AG09319 (cell line): Measurements from ENCODE around the gene OR1N1.

ENCODE experiments used
- DNase-seq: peaks from one replicate; pipeline ENCODE4 v3.0.0-alpha.2; 2010; ENCODE audit warnings: low read depth; ENCODE audit errors: extremely low read depth
- CTCF ChIP-seq: IDR thresholded peaks from 2 replicates; pipeline ENCODE4 v1.5.1; 2011; ENCODE audit warnings: low read depth, mild to moderate bottlenecking, inconsistent platforms, low read length, moderate library complexity

The OR1N1 gene

GRCh38 chr9:122527193-122527592, at the start of gene OR1N1:
OR1N1 (minus strand) TSS chr9:122527293; CDS start chr9:122527293, 0 bp downstream.
- no peak for TF ChIP-seq CTCF
- DNase-seq, result no peak

DNA sequence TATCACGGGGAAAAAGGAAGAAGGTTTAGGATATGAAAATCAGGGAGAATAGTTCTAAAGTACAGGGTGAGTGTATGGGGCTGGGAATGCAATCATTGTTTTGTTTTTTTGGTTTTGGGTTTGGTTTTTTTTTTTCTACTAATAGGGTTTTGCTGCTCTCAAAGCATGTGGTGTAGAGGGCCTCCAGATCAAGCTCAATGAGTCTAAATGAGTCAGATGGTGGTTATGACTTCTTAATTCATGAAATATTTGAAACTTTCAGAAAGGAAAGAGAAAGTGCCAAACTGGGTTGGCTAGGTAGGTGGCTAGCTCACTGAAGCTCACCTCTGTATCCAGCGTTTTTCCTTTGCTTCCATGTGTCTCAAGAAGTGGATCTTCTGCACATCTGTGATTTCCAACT, 45.4 kb upstream of the OR1N1 start:
- no peak for DNase-seq
- no peak for TF ChIP-seq CTCF

GRCh38 chr9:122567901-122568300, 40.8 kb upstream of the OR1N1 start:
- DNase-seq, result no peak
- no peak for TF ChIP-seq CTCF

DNA sequence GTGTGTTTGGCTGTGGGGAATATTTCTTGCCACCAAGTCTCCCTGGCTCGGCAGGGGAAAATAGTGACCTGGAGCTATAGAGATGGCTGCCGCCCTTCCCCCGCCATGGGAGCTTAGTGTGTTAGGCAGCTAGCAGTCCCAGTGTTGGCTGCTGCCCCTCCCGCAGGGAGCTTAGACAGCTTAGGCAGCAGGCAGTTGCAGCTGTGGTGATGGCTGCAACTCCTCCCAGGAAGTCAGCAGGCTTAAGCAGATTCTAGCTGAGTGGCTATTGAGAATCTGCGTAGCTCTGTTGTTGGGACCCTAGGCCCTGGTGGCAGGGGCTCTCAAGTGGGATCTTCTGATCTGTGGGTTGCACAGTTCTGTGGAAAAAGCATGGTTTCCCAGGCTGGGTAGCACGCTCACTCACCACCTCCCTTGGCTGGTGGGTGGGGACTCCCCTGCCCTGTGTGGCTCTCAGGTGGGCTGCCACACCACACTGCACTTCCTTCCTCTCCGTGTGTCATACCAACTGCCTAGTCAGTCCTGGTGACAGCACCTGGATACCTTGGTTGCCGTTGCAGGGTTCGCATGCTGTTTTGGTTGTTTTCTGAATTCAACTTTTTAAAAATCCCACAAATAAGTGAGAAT, 35.2 kb upstream of the OR1N1 start:
- DNase-seq, result no peak
- TF ChIP-seq CTCF, result no peak

GRCh38 chr9:122561446-122561845, 34.4 kb upstream of the OR1N1 start:
- TF ChIP-seq CTCF, result no peak
- no peak for DNase-seq

GRCh38 chr9:122552812-122553211, 25.7 kb upstream of the OR1N1 start, which contains the start of gene OR1N2:
OR1N2 (plus strand) TSS chr9:122553112; CDS start chr9:122553212, 100 bp downstream.
- no peak for TF ChIP-seq CTCF
- no peak for DNase-seq

DNA sequence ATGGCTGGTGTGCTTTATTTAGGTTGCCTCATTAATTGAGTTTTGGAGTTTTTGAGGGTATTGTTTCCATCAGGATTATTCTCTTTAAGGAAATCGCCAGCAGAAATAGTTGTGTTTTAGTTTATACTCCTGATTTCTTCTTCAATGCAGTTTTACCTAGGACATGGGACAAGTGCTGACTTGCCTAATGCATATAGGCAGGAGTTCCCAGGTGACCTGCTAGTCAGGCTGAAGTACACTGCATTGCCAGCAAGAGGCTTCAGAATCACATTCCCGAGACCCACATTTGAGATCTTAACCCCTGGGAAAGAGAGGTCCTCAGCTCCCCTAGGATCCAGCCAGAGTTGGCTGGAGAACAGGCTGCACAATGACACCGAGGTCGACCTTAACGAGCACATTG, 24.3 kb upstream of the OR1N1 start:
- DNase-seq, result no peak
- no peak for TF ChIP-seq CTCF
